ENCODE results near the gene JOSD2.

JOSD2 gene

DNA sequence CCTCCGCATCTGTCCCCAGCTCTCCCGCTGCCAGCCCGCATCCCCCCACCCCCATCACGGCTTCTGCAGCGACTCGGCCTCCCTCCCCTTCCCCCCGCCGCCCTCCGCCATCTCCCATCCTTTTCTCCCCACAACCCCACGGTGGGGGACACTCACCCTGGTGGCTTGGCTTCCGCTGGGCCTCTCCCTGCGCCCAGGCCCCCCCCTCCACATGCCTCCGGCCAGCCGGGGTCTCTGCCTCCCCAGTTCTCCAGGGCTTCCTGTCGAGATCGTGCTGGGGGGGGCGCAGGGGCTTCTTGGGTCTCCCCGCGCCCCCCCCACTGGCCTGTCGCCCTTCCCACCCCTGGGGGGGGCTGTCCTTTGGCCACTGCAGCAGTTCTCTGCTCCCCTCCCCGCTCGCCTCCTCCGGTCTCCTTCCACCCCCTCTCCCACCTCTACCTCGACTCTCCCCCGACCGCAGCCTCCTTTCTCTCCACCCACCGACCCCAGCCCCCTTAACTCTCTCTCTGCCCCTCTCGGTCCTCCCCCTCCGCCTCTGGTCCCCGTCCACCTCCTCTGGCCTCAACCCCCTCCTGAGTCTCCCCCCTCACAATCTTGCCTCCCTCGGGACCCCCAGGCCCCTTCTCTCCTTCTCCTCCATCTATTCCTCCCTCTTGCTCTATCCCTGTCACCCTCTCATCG, 40.2 kb upstream of the JOSD2 start:
- no peak for DNase-seq
- no peak overlapping the region for H3K27ac ChIP-seq (ENCODE audit: insufficient read depth in 1 of 2, low read depth in 1 of 2, low read length in 2 of 2, poor library complexity in 1 of 2, severe bottlenecking in 2 of 2)
- no peak overlapping the region for H3K4me3 ChIP-seq (ENCODE audit: control insufficient read depth in 1 of 7, extremely low read depth in 1 of 7, insufficient read depth in 4 of 7, low read depth in 2 of 7, low read length in 6 of 7)
- H3K4me1 ChIP-seq (ENCODE audit: control extremely low read depth in 1 of 4, control insufficient read depth in 4 of 4, insufficient read depth in 4 of 4, low read length in 3 of 4), result peaks cover 0 to 7% (median 4%) of the 10 kb centered on the region in 4 experiments
- 4% methylated on average over 23 of the region's 32 CpGs for WGBS (ENCODE audit: insufficient coverage)
- ChIA-PET CTCF (interaction anchor here (0.5 kb wide), 1 partner anchor 373 kb away, joined by 3 read pairs; no protein-coding TSS in a partner anchor), POLR2A (no interaction called here)
- H3K9me3 ChIP-seq (ENCODE audit: control extremely low read depth in 1 of 5, control insufficient read depth in 4 of 5, insufficient read depth in 2 of 5, low read depth in 1 of 5, low read length in 4 of 5), result no peaks in the 10 kb centered on the region
- H3K36me3 ChIP-seq (ENCODE audit: control insufficient read depth in 4 of 4, insufficient read depth in 4 of 4, low read length in 3 of 4), result no peaks in the 10 kb centered on the region
- H3K27me3 ChIP-seq (replicated peaks in 2 of 5; ENCODE audit: control insufficient read depth in 4 of 5, insufficient read depth in 5 of 5, low read length in 4 of 5), result peaks cover 0 to 73% (median 25%) of the 10 kb centered on the region in 5 experiments

DNA sequence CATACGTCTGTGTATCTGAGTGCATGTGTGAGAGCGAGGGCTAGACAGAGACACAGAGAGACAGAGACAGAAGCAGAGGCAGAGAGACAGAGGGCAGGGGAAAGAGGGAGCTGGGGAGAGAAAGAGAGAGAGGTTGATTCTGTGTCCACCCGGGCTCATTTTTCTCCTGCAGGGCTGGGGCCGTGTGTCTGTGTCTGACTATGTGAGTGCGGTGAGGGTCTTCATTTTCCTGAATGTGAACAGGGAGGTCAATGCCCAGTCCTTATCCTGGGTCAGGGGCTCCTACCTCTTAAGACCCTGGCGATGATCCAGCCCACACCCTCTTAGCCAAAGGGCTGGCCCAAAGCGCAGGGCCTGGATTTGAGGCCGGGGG, 39.6 kb upstream of the JOSD2 start:
- Histone ChIP-seq H3K9me3 (ENCODE audit: control extremely low read depth in 1 of 5, control insufficient read depth in 4 of 5, insufficient read depth in 2 of 5, low read depth in 1 of 5, low read length in 4 of 5) (no peaks in the 10 kb centered on the region), H3K4me3 (ENCODE audit: control insufficient read depth in 1 of 7, extremely low read depth in 1 of 7, insufficient read depth in 4 of 7, low read depth in 2 of 7, low read length in 6 of 7) (no peak overlapping the region), H3K27ac (ENCODE audit: insufficient read depth in 1 of 2, low read depth in 1 of 2, low read length in 2 of 2, poor library complexity in 1 of 2, severe bottlenecking in 2 of 2) (no peak overlapping the region), H3K4me1 (ENCODE audit: control extremely low read depth in 1 of 4, control insufficient read depth in 4 of 4, insufficient read depth in 4 of 4, low read length in 3 of 4) (peaks cover 0 to 2% (median under 1%) of the 10 kb centered on the region in 4 experiments), H3K36me3 (ENCODE audit: control insufficient read depth in 4 of 4, insufficient read depth in 4 of 4, low read length in 3 of 4) (no peaks in the 10 kb centered on the region), H3K27me3 (replicated peaks in 2 of 5; ENCODE audit: control insufficient read depth in 4 of 5, insufficient read depth in 5 of 5, low read length in 4 of 5) (peaks cover 0 to 68% (median 22%) of the 10 kb centered on the region in 5 experiments)
- no peak for DNase-seq
- POLR2A ChIA-PET, result no interaction called here
- WGBS (ENCODE audit: insufficient coverage), result 67% methylated on average over 6 of the region's 8 CpGs
- CTCF ChIA-PET, result no interaction called here

GRCh38 chr19:50549927-50550593, 39.1 kb upstream of the JOSD2 start:
- H3K27ac ChIP-seq (ENCODE audit: insufficient read depth in 1 of 2, low read depth in 1 of 2, low read length in 2 of 2, poor library complexity in 1 of 2, severe bottlenecking in 2 of 2), result no peak overlapping the region

GRCh38 chr19:50549059-50549926, 38.3 kb upstream of the JOSD2 start:
- POLR2A ChIA-PET, result no interaction called here
- Histone ChIP-seq H3K9me3 (ENCODE audit: control extremely low read depth in 1 of 5, control insufficient read depth in 4 of 5, insufficient read depth in 2 of 5, low read depth in 1 of 5, low read length in 4 of 5) (no peaks in the 10 kb centered on the region), H3K4me3 (ENCODE audit: control insufficient read depth in 1 of 7, extremely low read depth in 1 of 7, insufficient read depth in 4 of 7, low read depth in 2 of 7, low read length in 6 of 7) (no peak overlapping the region), H3K27me3 (replicated peaks in 2 of 5; ENCODE audit: control insufficient read depth in 4 of 5, insufficient read depth in 5 of 5, low read length in 4 of 5) (peaks cover 0 to 55% (median 14%) of the 10 kb centered on the region in 5 experiments), H3K27ac (ENCODE audit: insufficient read depth in 1 of 2, low read depth in 1 of 2, low read length in 2 of 2, poor library complexity in 1 of 2, severe bottlenecking in 2 of 2) (no peak overlapping the region), H3K4me1 (ENCODE audit: control extremely low read depth in 1 of 4, control insufficient read depth in 4 of 4, insufficient read depth in 4 of 4, low read length in 3 of 4) (peaks cover 0 to 2% (median under 1%) of the 10 kb centered on the region in 4 experiments), H3K36me3 (ENCODE audit: control insufficient read depth in 4 of 4, insufficient read depth in 4 of 4, low read length in 3 of 4) (no peaks in the 10 kb centered on the region)
- CTCF ChIA-PET, result interaction anchor here (1.0 kb wide), 1 partner anchor 9 kb away, joined by 5 read pairs; no protein-coding TSS in a partner anchor
- DNase-seq, result no peak
- WGBS (ENCODE audit: insufficient coverage), result 90% methylated on average over 14 of the region's 22 CpGs

More at GRCh38 chr19:50549927-50550593, 39.1 kb upstream of the JOSD2 start:
- CTCF ChIA-PET, result interaction anchor here (1.0 kb wide), 1 partner anchor 10 kb away, joined by 5 read pairs; no protein-coding TSS in a partner anchor
- H3K27me3 ChIP-seq (replicated peaks in 2 of 5; ENCODE audit: control insufficient read depth in 4 of 5, insufficient read depth in 5 of 5, low read length in 4 of 5), result peaks cover 0 to 63% (median 19%) of the 10 kb centered on the region in 5 experiments
- H3K4me3 ChIP-seq (ENCODE audit: control insufficient read depth in 1 of 7, extremely low read depth in 1 of 7, insufficient read depth in 4 of 7, low read depth in 2 of 7, low read length in 6 of 7), result no peak overlapping the region
- POLR2A ChIA-PET, result no interaction called here
- no peak for DNase-seq
- 91% methylated on average over 11 of the region's 17 CpGs for WGBS (ENCODE audit: insufficient coverage)
- no peaks in the 10 kb centered on the region for H3K36me3 ChIP-seq (ENCODE audit: control insufficient read depth in 4 of 4, insufficient read depth in 4 of 4, low read length in 3 of 4)
- peaks cover 0 to 2% (median under 1%) of the 10 kb centered on the region in 4 experiments for H3K4me1 ChIP-seq (ENCODE audit: control extremely low read depth in 1 of 4, control insufficient read depth in 4 of 4, insufficient read depth in 4 of 4, low read length in 3 of 4)
- no peaks in the 10 kb centered on the region for H3K9me3 ChIP-seq (ENCODE audit: control extremely low read depth in 1 of 5, control insufficient read depth in 4 of 5, insufficient read depth in 2 of 5, low read depth in 1 of 5, low read length in 4 of 5)

- Histone ChIP-seq H3K4me3 (ENCODE audit: control insufficient read depth in 1 of 7, extremely low read depth in 1 of 7, insufficient read depth in 4 of 7, low read depth in 2 of 7, low read length in 6 of 7) (no peak overlapping the region), H3K36me3 (ENCODE audit: control insufficient read depth in 4 of 4, insufficient read depth in 4 of 4, low read length in 3 of 4) (no peaks in the 10 kb centered on the region), H3K4me1 (ENCODE audit: control extremely low read depth in 1 of 4, control insufficient read depth in 4 of 4, insufficient read depth in 4 of 4, low read length in 3 of 4) (peaks cover 0 to 2% (median under 1%) of the 10 kb centered on the region in 4 experiments), H3K9me3 (ENCODE audit: control extremely low read depth in 1 of 5, control insufficient read depth in 4 of 5, insufficient read depth in 2 of 5, low read depth in 1 of 5, low read length in 4 of 5) (no peaks in the 10 kb centered on the region), H3K27ac (ENCODE audit: insufficient read depth in 1 of 2, low read depth in 1 of 2, low read length in 2 of 2, poor library complexity in 1 of 2, severe bottlenecking in 2 of 2) (no peak overlapping the region), H3K27me3 (replicated peaks in 2 of 5; ENCODE audit: control insufficient read depth in 4 of 5, insufficient read depth in 5 of 5, low read length in 4 of 5) (peaks cover 0 to 46% (median 12%) of the 10 kb centered on the region in 5 experiments)
- no peak for DNase-seq
- 84% methylated on average over 34 of the region's 45 CpGs for WGBS (ENCODE audit: insufficient coverage)
- ChIA-PET CTCF (interaction anchor here (1.5 kb wide), 1 partner anchor 10 kb away, joined by 3 read pairs; no protein-coding TSS in a partner anchor), POLR2A (no interaction called here)
Measured at GRCh38 chr19:50548191-50549058, 37.4 kb upstream of the JOSD2 start.

DNA sequence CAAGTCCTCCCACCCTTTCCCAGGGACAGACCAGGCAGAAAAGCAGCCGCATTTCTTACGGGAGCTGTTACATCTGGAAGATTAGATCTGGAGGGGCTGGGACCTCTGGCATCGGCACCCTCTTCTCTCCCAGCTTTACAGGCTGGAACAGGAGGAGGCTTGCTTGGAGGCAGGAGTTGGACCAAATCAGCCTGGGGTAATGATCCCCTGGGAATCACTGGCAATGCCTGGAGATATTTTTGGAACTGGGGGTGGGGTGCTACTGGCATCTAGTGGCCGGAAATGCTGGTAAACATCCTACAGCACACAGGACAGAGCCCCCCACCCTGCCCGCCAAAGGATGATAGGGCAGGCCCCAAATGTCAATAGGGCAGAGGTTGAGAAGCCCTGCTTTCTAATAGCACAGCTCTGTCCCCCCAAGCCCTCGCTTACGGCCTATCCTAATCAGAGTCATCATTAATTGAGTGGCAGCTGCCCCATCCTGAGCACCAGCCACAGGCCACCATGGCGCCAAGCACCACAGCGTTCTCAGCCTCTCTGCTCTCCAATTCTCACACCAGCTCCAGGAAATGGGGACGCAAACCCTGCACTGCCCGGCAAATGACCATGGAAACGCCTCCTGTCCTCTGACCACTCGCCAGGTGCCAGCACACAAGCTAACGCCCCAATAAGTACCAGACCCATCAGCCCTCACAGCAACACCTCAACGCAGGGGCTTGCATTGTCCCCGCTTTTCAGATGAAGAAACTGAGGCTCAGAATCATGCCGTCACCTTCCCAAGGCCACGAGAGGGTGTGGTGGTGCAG, 36.6 kb upstream of the JOSD2 start:
- no peaks in the 10 kb centered on the region for H3K36me3 ChIP-seq (ENCODE audit: control insufficient read depth in 4 of 4, insufficient read depth in 4 of 4, low read length in 3 of 4)
- DNase-seq, result no peak
- POLR2A ChIA-PET, result no interaction called here
- no peak overlapping the region for H3K27ac ChIP-seq (ENCODE audit: insufficient read depth in 1 of 2, low read depth in 1 of 2, low read length in 2 of 2, poor library complexity in 1 of 2, severe bottlenecking in 2 of 2)
- H3K27me3 ChIP-seq (replicated peaks in 2 of 5; ENCODE audit: control insufficient read depth in 4 of 5, insufficient read depth in 5 of 5, low read length in 4 of 5), result peaks cover 0 to 38% (median 11%) of the 10 kb centered on the region in 5 experiments
- peaks cover 0 to 2% (median under 1%) of the 10 kb centered on the region in 4 experiments for H3K4me1 ChIP-seq (ENCODE audit: control extremely low read depth in 1 of 4, control insufficient read depth in 4 of 4, insufficient read depth in 4 of 4, low read length in 3 of 4)
- H3K4me3 ChIP-seq (ENCODE audit: control insufficient read depth in 1 of 7, extremely low read depth in 1 of 7, insufficient read depth in 4 of 7, low read depth in 2 of 7, low read length in 6 of 7), result no peak overlapping the region
- 89% methylated on average over 12 of the region's 18 CpGs for WGBS (ENCODE audit: insufficient coverage)
- CTCF ChIA-PET, result interaction anchor here (1.2 to 1.5 kb wide), 2 partner anchors 8 to 10 kb away, joined by 3 to 4 read pairs; no protein-coding TSS in a partner anchor
- H3K9me3 ChIP-seq (ENCODE audit: control extremely low read depth in 1 of 5, control insufficient read depth in 4 of 5, insufficient read depth in 2 of 5, low read depth in 1 of 5, low read length in 4 of 5), result no peaks in the 10 kb centered on the region
